Prostate gland (tissue), 2 donors: ENCODE measurements around the gene SEMA5A.
A peak's percentile ranks its signal among the peaks of the same experiment; 100 is the strongest.

Source experiments
- POLR2AphosphoS5 ChIP-seq: sonication (generic); formaldehyde crosslinking; IDR thresholded peaks from one replicate; pipeline ENCODE4 v1.6.1; 2017; ENCODE audit warnings: antibody characterized with exemption
- TF ChIP-seq, protein P1 (sequence below), 4 experiments: fragments of 200-600 bp in 2 of 4; fragments of 450-650 bp in 2 of 4; sonication (generic) in 2 of 4; IDR thresholded peaks; 1 replicate in 3 of 4; 2 replicates in 1 of 4; pipeline ENCODE4 v1.5.1; 2016 to 2019; ENCODE audit warnings: antibody characterized with exemption in 4 of 4, mild to moderate bottlenecking in 2 of 4, moderate library complexity in 2 of 4

DNA sequence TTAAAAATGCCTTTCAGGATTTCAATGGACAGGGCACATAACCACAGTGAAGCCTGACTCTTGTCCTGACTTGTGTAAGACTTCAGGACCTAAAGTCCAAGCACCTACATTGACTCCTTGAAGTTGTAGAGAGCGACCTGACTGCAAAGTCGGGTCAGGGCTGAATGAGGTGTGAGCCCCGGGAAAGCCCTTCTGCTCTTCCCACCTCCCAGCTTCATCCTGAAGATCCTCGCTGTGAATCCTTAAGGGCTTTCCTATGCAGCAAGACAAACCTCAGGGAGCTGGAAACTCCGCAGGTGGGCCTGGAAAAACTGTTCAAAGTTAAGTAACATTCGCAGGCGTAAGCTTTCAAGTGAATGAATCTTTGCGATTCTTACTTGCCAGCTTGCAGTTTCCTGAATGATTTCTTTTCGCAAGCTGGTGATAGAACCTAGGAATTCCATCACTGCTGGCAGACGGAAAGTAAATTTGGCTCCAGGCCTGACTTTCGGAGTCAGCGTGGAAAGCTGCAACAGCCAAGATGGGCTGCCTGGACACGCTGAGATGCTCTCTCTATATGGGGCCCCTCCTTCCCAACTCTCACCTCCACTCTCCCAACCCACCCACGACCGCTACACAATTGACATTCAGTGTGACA lies 10.9 kb downstream of the SEMA5A start:
- TF ChIP-seq, protein P1, sequence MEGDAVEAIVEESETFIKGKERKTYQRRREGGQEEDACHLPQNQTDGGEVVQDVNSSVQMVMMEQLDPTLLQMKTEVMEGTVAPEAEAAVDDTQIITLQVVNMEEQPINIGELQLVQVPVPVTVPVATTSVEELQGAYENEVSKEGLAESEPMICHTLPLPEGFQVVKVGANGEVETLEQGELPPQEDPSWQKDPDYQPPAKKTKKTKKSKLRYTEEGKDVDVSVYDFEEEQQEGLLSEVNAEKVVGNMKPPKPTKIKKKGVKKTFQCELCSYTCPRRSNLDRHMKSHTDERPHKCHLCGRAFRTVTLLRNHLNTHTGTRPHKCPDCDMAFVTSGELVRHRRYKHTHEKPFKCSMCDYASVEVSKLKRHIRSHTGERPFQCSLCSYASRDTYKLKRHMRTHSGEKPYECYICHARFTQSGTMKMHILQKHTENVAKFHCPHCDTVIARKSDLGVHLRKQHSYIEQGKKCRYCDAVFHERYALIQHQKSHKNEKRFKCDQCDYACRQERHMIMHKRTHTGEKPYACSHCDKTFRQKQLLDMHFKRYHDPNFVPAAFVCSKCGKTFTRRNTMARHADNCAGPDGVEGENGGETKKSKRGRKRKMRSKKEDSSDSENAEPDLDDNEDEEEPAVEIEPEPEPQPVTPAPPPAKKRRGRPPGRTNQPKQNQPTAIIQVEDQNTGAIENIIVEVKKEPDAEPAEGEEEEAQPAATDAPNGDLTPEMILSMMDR (IDR thresholded peaks at IDR 0.05) = no peak
- peak; percentile 46 for TF ChIP-seq POLR2AphosphoS5
